ENCODE measurements around the gene SYK.

DNA sequence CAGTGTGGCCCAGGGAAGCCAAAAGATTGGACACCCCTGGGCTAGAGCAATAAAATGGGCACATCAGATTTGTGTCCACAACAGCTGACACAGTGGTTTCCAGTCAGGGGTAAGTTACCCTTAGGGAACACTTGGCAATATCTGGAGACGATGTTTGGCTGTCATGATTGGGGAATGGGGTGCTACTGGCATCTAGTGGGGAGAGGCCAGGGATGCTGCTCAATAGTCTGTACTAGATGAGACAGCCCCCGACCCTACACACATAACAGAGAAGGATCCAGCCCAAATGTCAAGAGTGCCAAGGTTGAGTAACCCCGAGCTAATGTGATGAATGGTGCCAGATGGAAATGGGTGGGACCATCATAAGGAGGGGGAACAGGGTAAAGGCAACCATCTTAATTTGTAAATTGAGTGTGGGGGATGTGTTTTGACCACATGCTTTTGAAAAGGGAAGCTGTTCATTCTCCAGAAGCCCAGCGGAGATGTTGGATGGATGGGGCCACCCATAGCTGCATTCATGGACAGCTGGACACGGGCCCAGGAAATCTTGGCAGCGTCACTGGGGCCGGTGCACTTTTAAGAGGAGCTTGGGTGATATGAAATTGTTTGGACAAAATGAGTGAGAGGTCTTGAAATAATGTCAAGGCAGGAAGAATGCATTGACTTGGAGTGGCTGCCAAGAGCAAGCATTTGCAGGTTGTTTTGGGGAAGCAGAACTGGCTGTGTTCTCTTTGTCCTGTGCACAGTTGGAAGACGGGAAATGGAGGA is 33.4 kb downstream of the SYK start:
- no peak for TF ChIP-seq EZH2 (IDR thresholded peaks at IDR 0.05; ENCODE audit: borderline replicate concordance)
- TF ChIP-seq, protein P1, sequence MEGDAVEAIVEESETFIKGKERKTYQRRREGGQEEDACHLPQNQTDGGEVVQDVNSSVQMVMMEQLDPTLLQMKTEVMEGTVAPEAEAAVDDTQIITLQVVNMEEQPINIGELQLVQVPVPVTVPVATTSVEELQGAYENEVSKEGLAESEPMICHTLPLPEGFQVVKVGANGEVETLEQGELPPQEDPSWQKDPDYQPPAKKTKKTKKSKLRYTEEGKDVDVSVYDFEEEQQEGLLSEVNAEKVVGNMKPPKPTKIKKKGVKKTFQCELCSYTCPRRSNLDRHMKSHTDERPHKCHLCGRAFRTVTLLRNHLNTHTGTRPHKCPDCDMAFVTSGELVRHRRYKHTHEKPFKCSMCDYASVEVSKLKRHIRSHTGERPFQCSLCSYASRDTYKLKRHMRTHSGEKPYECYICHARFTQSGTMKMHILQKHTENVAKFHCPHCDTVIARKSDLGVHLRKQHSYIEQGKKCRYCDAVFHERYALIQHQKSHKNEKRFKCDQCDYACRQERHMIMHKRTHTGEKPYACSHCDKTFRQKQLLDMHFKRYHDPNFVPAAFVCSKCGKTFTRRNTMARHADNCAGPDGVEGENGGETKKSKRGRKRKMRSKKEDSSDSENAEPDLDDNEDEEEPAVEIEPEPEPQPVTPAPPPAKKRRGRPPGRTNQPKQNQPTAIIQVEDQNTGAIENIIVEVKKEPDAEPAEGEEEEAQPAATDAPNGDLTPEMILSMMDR (IDR thresholded peaks at IDR 0.05; ENCODE audit: poor library complexity) = no peak
